PC-9 (cell line): Measurements from ENCODE around the gene ANKRD10. TPM values are rescaled to one million over a fixed set of nuclear protein-coding genes. Genes with fewer than 3 reads are reported as not detected.

Experiments used
- BruUV-seq: library from RNA; stranded (reverse); fragments of 400-500 nt; replicated peaks from 2 replicates; lab custom pipeline; 2021; lab: Mats Ljungman, UMichigan
- CTCF ChIA-PET: fragments of 300-600 bp; sonication (Branson Sonifier 250); formaldehyde crosslinking; loops from one replicate; lab custom pipeline; 2022; ENCODE audit warnings: antibody characterized with exemption; lab: Charles Lee
- POLR2A ChIA-PET: fragments of 300-600 bp; sonication (Branson Sonifier 250); formaldehyde crosslinking; loops from one replicate; lab custom pipeline; 2022; ENCODE audit warnings: antibody characterized with exemption; ENCODE audit not compliant: unreplicated experiment; lab: Charles Lee
- DNase-seq, 2 experiments: peaks; one replicate each; pipeline versions ENCODE4 v3.0.0 to v3.0.0-alpha.2; 2015 to 2022; ENCODE audit warnings: mixed read lengths in 1 of 2
- H2AFZ ChIP-seq: fragments of 200-600 bp; sonication (generic); 2 replicates; pipeline ENCODE4 v1.8.1; 2017; ENCODE audit warnings: antibody characterized with exemption
- H3F3A ChIP-seq: fragments of 200-600 bp; sonication (generic); 2 replicates; pipeline ENCODE4 v1.8.1; 2017; ENCODE audit warnings: antibody characterized with exemption, mild to moderate bottlenecking, low read depth; ENCODE audit not compliant: insufficient read depth
- H3K27ac ChIP-seq: fragments of 200-600 bp; sonication (generic); 2 replicates; pipeline ENCODE4 v1.6.1; 2016; ENCODE audit warnings: mixed run types
- H3K27me3 ChIP-seq: fragments of 200-600 bp; sonication (generic); 2 replicates; pipeline ENCODE4 v1.6.1; 2016; ENCODE audit warnings: low read depth, mixed run types; ENCODE audit not compliant: insufficient read depth
- H3K36me3 ChIP-seq: fragments of 200-600 bp; sonication (generic); 2 replicates; pipeline ENCODE4 v1.6.1; 2016; ENCODE audit warnings: low read depth, mixed run types
- H3K4me1 ChIP-seq: fragments of 200-600 bp; sonication (generic); replicated peaks from 2 replicates; pipeline ENCODE4 v1.6.1; 2016; ENCODE audit warnings: mixed run types; ENCODE audit not compliant: insufficient read depth
- H3K4me2 ChIP-seq: fragments of 200-600 bp; sonication (generic); 2 replicates; pipeline ENCODE4 v1.6.1; 2017; ENCODE audit warnings: mixed run types
- H3K4me3 ChIP-seq: fragments of 200-600 bp; sonication (generic); 2 replicates; pipeline ENCODE4 v1.6.1; 2016; ENCODE audit warnings: mixed run types
- H3K79me2 ChIP-seq: fragments of 200-600 bp; sonication (generic); 2 replicates; pipeline ENCODE4 v1.6.1; 2017; ENCODE audit warnings: low read depth, mixed run types
- H3K9me2 ChIP-seq: fragments of 200-600 bp; sonication (generic); 2 replicates; pipeline ENCODE4 v1.8.1; 2017; ENCODE audit warnings: mild to moderate bottlenecking; ENCODE audit not compliant: insufficient read depth
- H3K9me3 ChIP-seq: fragments of 200-600 bp; sonication (generic); 2 replicates; pipeline ENCODE4 v1.8.1; 2016; ENCODE audit warnings: low read depth; ENCODE audit not compliant: insufficient read depth
- H4K20me1 ChIP-seq: fragments of 200-600 bp; sonication (generic); 2 replicates; pipeline ENCODE4 v1.8.1; 2017; ENCODE audit not compliant: insufficient read depth
- EZH2 ChIP-seq: fragments of 200-600 bp; sonication (generic); IDR thresholded peaks from 2 replicates; pipeline ENCODE4 v1.8.0; 2017; ENCODE audit warnings: antibody characterized with exemption, low read depth
- intact Hi-C: fragments of 100-400 bp; cut with micrococcal nuclease; formaldehyde crosslinking; loops from one replicate; pipeline ENCODE4 v1.10.0; 2022; ENCODE audit not compliant: unreplicated experiment
- total RNA-seq: library from RNA; stranded (reverse); gene quantifications from 2 replicates; pipeline ENCODE4 v1.2.3, GENCODE V29; 2021
- TF ChIP-seq, protein P1 (sequence below): fragments of 200-600 bp; sonication (generic); conservative IDR thresholded peaks from 2 replicates; pipeline ENCODE4 v1.6.1; 2017; ENCODE audit warnings: mixed run types, antibody characterized with exemption, mild to moderate bottlenecking, moderate library complexity

The ANKRD10 gene
- total RNA-seq, 1 experiment from 2014 or later = 155 TPM

DNA sequence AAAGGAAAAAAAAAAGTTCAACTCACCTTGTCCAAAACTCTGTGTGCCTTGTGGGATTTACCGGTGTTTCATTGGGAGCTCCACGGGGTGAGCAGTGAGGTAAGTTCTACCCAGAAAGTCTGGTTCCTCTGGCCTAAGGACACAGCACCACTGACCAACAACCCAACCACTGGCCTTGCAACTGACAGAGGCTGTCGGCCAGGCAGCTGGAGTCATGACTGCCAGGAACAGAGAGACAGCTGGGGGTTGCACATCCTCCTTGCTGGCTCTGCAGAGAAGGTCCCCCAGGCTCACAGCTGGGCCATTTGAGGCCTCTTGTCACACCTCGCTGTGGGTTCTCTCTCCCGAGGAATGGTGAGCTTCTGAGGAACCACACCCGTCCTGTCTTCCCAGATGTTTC lies 59.5 kb downstream of the ANKRD10 start:
- no TSS peak for BruUV-seq
- H3K36me3 ChIP-seq = no peaks in the 10 kb centered on the region
- peaks cover 6% of the 10 kb centered on the region for H3K9me3 ChIP-seq
- no peaks in the 10 kb centered on the region for H3K4me1 ChIP-seq
- H3K27ac ChIP-seq = no peak overlapping the region
- ChIA-PET CTCF (no interaction called here), POLR2A (no interaction called here)
- H3K9me2 ChIP-seq = no peaks in the 10 kb centered on the region
- H3K4me2 ChIP-seq = no peak overlapping the region
- intact Hi-C loops = no loop called here
- no peak for DNase-seq
- no peak overlapping the region for H2AFZ ChIP-seq
- H3F3A ChIP-seq = no peaks in the 10 kb centered on the region
- H3K27me3 ChIP-seq = 0 out of 2 replicates have a peak, but pooled peaks cover under 1% of the 10 kb centered on the region
- TF ChIP-seq, protein P1, sequence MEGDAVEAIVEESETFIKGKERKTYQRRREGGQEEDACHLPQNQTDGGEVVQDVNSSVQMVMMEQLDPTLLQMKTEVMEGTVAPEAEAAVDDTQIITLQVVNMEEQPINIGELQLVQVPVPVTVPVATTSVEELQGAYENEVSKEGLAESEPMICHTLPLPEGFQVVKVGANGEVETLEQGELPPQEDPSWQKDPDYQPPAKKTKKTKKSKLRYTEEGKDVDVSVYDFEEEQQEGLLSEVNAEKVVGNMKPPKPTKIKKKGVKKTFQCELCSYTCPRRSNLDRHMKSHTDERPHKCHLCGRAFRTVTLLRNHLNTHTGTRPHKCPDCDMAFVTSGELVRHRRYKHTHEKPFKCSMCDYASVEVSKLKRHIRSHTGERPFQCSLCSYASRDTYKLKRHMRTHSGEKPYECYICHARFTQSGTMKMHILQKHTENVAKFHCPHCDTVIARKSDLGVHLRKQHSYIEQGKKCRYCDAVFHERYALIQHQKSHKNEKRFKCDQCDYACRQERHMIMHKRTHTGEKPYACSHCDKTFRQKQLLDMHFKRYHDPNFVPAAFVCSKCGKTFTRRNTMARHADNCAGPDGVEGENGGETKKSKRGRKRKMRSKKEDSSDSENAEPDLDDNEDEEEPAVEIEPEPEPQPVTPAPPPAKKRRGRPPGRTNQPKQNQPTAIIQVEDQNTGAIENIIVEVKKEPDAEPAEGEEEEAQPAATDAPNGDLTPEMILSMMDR = no peak
- no peak for TF ChIP-seq EZH2
- no peaks in the 10 kb centered on the region for H4K20me1 ChIP-seq
- H3K4me3 ChIP-seq = no peak overlapping the region
- H3K79me2 ChIP-seq = no peaks in the 10 kb centered on the region

DNA sequence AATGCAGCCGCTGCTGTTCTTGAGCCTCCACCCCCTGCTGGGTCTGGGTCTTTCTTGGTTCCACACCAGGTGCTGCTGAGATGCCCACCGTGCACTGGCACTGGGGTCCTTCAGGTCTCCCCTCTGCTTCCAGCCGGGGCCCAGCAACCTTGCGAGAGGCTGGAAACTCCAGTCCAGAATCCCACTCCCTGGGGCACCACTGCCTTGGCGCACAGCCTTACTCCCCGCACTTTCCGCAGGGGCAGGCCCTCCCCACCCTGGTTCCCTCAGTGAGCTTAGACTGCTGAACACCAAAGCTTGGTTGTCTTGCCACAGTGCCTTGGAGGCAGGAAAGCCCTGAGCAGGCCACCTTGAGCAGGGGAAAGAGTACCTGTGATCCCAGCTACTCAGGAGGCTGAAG lies 60.0 kb downstream of the ANKRD10 start:
- Histone ChIP-seq H2AFZ (no peak overlapping the region), H3F3A (no peaks in the 10 kb centered on the region), H3K9me2 (no peaks in the 10 kb centered on the region), H3K4me1 (no peaks in the 10 kb centered on the region), H3K4me3 (no peak overlapping the region), H4K20me1 (no peaks in the 10 kb centered on the region), H3K79me2 (no peaks in the 10 kb centered on the region), H3K9me3 (peaks cover 6% of the 10 kb centered on the region), H3K36me3 (no peaks in the 10 kb centered on the region), H3K27me3 (peaks cover 5% of the 10 kb centered on the region; the same call in 1 of the 2 replicates), H3K4me2 (no peak overlapping the region), H3K27ac (no peak overlapping the region)
- TF ChIP-seq EZH2 = no peak
- TF ChIP-seq, protein P1 = no peak
- DNase-seq = no peak
- POLR2A ChIA-PET = no interaction called here
- intact Hi-C loops = no loop called here
- BruUV-seq = no TSS peak
- CTCF ChIA-PET = no interaction called here

DNA sequence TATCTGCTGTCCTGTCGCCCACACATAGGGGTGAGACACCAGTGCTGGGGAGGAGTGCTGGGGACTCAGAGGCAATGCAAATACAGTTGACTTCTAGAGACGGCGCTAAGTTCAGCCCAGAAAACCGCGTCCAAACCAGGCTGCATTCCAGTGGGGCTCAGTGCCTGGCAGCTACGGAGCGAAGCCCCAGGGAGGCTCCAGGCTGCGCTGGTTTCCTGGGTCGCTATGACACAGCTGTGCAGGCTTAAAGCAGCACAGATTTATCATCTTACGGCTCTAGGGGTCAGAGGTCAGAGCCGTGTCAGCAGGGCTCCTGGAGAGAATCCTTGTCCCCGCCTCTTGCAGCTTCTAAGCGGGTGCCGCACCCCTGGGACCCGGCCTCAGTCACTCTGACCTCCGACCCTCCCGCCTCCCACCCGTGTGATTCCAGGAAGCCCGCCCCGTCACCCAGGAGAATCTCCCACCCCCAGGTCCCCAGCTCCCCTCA lies 61.6 kb downstream of the ANKRD10 start:
- Histone ChIP-seq H3K27me3 (peaks cover 7% of the 10 kb centered on the region; the same call in 1 of the 2 replicates), H3K79me2 (no peaks in the 10 kb centered on the region), H3K9me2 (no peaks in the 10 kb centered on the region), H3F3A (no peaks in the 10 kb centered on the region), H4K20me1 (no peaks in the 10 kb centered on the region), H2AFZ (no peak overlapping the region), H3K36me3 (no peaks in the 10 kb centered on the region), H3K4me2 (no peak overlapping the region), H3K4me1 (no peaks in the 10 kb centered on the region), H3K27ac (no peak overlapping the region), H3K9me3 (peaks cover 6% of the 10 kb centered on the region), H3K4me3 (no peak overlapping the region)
- BruUV-seq = no TSS peak
- no peak for TF ChIP-seq EZH2
- TF ChIP-seq, protein P1 = no peak
- CTCF ChIA-PET = no interaction called here
- intact Hi-C loops = no loop called here
- POLR2A ChIA-PET = no interaction called here
- no peak for DNase-seq
